Measurements from ENCODE around the gene TUBA4A.
"Not testable (repeated sequence)": the region's sequence is repeated elsewhere in the genome, so short reads cannot be mapped to it uniquely, and the experiment has no call there.

TUBA4A gene

GRCh38 chr2:219206328-219207133 lies 47.2 kb downstream of the TUBA4A start, which contains the start of gene ZFAND2B:
Gene ZFAND2B (plus strand): TSS chr2:219206782. CDS start chr2:219206988, 206 bp downstream.
- peak; percentile 99 for DNase-seq (ENCODE audit: extremely low spot score)
- POLR2A ChIA-PET = interaction anchor here (1.0 to 3.1 kb wide), 5 partner anchors 10 to 47 kb away, joined by 3 to 16 read pairs (median 4); partner anchors contain the start of genes ANKZF1, ATG9A, CNPPD1 and TUBA4A
- CTCF ChIA-PET = interaction anchor here (0.7 to 2.4 kb wide), 18 partner anchors 10 to 227 kb away, joined by 3 to 8 read pairs (median 4); partner anchors contain the start of gene NHEJ1
- no peak for TF ChIP-seq CTCF (IDR thresholded peaks at IDR 0.05; ENCODE audit: control extremely low read depth, extremely low read depth, low read depth, missing control alignments)

- ChIA-PET POLR2A (interaction anchor here (1.0 to 3.1 kb wide), 4 partner anchors 23 to 48 kb away, joined by 3 to 16 read pairs (median 8); partner anchors contain the start of genes ANKZF1, ATG9A, CNPPD1 and TUBA4A), CTCF (interaction anchor here (0.7 to 2.4 kb wide), 18 partner anchors 9 to 226 kb away, joined by 3 to 8 read pairs (median 4); partner anchors contain the start of gene NHEJ1)
- no peak for TF ChIP-seq CTCF (IDR thresholded peaks at IDR 0.05; ENCODE audit: control extremely low read depth, extremely low read depth, low read depth, missing control alignments)
- no peak for DNase-seq (ENCODE audit: extremely low spot score)
Observed at GRCh38 chr2:219205981-219206327, 47.8 kb downstream of the TUBA4A start.

GRCh38 chr2:219205165-219205538 lies 48.6 kb downstream of the TUBA4A start:
- no peak for TF ChIP-seq CTCF (IDR thresholded peaks at IDR 0.05; ENCODE audit: control extremely low read depth, extremely low read depth, low read depth, missing control alignments)
- CTCF ChIA-PET = interaction anchor here (1.4 to 2.4 kb wide), 2 partner anchors 23 to 90 kb away, joined by 6 to 8 read pairs; no protein-coding TSS in a partner anchor
- POLR2A ChIA-PET = no interaction called here
- no peak for DNase-seq (ENCODE audit: extremely low spot score)

GRCh38 chr2:219204425-219205164 lies 49.1 kb downstream of the TUBA4A start:
- no peak for TF ChIP-seq CTCF (IDR thresholded peaks at IDR 0.05; ENCODE audit: control extremely low read depth, extremely low read depth, low read depth, missing control alignments)
- ChIA-PET POLR2A (no interaction called here), CTCF (interaction anchor here (1.2 to 2.2 kb wide), 5 partner anchors 15 to 90 kb away, joined by 3 to 8 read pairs (median 3); partner anchors contain the start of genes ANKZF1 and ATG9A)
- no peak for DNase-seq (ENCODE audit: extremely low spot score)

GRCh38 chr2:219201331-219201730 lies 52.4 kb downstream of the TUBA4A start:
- DNase-seq (ENCODE audit: extremely low spot score); POLR2A ChIA-PET: not testable (repeated sequence)
- CTCF ChIA-PET = interaction anchor here (0.7 to 1.9 kb wide), 2 partner anchors 10 to 93 kb away, joined by 3 to 7 read pairs; no protein-coding TSS in a partner anchor

GRCh38 chr2:219200502-219201326 lies 53.0 kb downstream of the TUBA4A start:
- ChIA-PET CTCF (interaction anchor here (0.7 to 2.0 kb wide), 5 partner anchors 10 to 94 kb away, joined by 3 to 7 read pairs (median 3); no protein-coding TSS in a partner anchor), POLR2A (interaction anchor here (0.6 kb wide), 1 partner anchor 12 kb away, joined by 3 read pairs; no protein-coding TSS in a partner anchor)
- not testable (repeated sequence) for DNase-seq (ENCODE audit: extremely low spot score)
